ENCODE data around the gene SH3BP2. TPM values are rescaled to one million over a fixed set of nuclear protein-coding genes. Genes with fewer than 3 reads are reported as not detected.

Gene SH3BP2
- total and polyA plus RNA-seq, 10 of the 15 experiments (the other 5 are each of a cell fraction or from before 2014, with no cell fraction given): 1.1 to 61.8 (median 23.9) TPM

DNA sequence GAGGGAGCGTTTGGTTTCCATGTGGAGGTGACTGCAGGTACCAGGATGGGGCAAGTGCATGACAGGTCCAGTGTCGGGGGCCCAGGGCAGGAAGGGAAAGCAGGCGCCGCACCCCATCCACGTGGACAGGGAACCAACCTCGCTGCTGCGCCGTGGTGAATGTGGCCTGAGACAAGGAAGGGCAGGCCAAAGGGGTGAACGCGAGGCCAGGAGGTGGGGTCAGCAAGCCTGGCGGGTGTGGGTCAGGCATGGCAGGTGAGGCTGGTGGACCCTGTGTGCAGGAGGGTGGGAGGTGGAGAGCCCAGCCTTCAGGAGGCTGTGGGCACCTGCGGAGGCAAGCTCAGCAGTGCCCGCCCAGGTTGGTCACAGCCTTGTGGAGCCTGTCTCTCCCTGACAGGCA, 14.7 kb downstream of the SH3BP2 start (continued):
- TF ChIP-seq, protein P1, sequence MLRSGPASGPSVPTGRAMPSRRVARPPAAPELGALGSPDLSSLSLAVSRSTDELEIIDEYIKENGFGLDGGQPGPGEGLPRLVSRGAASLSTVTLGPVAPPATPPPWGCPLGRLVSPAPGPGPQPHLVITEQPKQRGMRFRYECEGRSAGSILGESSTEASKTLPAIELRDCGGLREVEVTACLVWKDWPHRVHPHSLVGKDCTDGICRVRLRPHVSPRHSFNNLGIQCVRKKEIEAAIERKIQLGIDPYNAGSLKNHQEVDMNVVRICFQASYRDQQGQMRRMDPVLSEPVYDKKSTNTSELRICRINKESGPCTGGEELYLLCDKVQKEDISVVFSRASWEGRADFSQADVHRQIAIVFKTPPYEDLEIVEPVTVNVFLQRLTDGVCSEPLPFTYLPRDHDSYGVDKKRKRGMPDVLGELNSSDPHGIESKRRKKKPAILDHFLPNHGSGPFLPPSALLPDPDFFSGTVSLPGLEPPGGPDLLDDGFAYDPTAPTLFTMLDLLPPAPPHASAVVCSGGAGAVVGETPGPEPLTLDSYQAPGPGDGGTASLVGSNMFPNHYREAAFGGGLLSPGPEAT (IDR thresholded peaks at IDR 0.05; ENCODE audit: low read depth): no peak
- TF ChIP-seq, protein P2, sequence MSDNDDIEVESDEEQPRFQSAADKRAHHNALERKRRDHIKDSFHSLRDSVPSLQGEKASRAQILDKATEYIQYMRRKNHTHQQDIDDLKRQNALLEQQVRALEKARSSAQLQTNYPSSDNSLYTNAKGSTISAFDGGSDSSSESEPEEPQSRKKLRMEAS (IDR thresholded peaks at IDR 0.05; ENCODE audit: low read depth, low read length): no peak
- TF ChIP-seq SPI1 (IDR thresholded peaks at IDR 0.05; ENCODE audit: borderline replicate concordance, insufficient read depth, low read depth, low read length) (no peak), RB1 (IDR thresholded peaks at IDR 0.05; ENCODE audit: borderline replicate concordance) (no peak), RAD21 (IDR thresholded peaks at IDR 0.05; ENCODE audit: insufficient read depth, low read depth, low read length) (no peak)

DNA sequence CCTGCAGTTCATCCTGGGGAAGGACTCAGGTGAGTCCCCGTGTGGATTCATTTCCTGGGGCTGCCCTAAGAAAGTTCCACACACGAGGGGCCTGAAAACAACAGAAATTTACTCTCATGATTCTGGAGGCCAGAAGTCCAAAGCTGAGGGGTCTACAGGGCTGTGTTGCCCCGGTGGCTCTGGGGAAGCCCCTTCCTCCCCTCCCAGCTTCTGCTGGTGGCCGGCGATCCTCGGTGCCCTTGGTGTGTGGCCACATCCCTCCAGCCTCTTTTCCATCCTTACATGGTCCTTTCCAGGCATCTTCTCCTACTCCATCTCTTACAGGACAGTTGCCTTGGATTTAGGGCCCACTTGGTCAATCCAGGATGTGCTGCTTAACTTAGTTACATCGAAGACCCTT, 15.1 kb downstream of the SH3BP2 start:
- Histone ChIP-seq H4K20me1 (ENCODE audit: control insufficient read depth, insufficient read depth) (no peaks in the 10 kb centered on the region), H3K4me3 (no peak overlapping the region), H3K36me3 (ENCODE audit: control insufficient read depth in 2 of 2, insufficient read depth in 2 of 2, low read length in 1 of 2) (no peaks in the 10 kb centered on the region; a peak in 1 of 4 replicates), H3K27ac (ENCODE audit: control insufficient read depth, insufficient read depth) (no peak overlapping the region), H3K9ac (ENCODE audit: control insufficient read depth, insufficient read depth, low read length) (no peak overlapping the region), H3K4me2 (ENCODE audit: control insufficient read depth, insufficient read depth) (no peak overlapping the region), H3K27me3 (replicated peaks in 1 of 2; ENCODE audit: control insufficient read depth in 2 of 2, insufficient read depth in 2 of 2, low read length in 1 of 2) (no peaks in the 10 kb centered on the region), H3K9me3 (replicated peaks; ENCODE audit: control insufficient read depth, insufficient read depth, low read length) (no peaks in the 10 kb centered on the region), H2AFZ (ENCODE audit: control insufficient read depth, low read depth, low read length) (no peak overlapping the region), H3K79me2 (ENCODE audit: control insufficient read depth, insufficient read depth, low read length) (peaks cover 21% of the 10 kb centered on the region), H3K4me1 (ENCODE audit: control insufficient read depth, insufficient read depth, low read length) (peaks cover 38% of the 10 kb centered on the region)
- SMC1A ChIA-PET (ENCODE audit: uncharacterized antibody, unreplicated experiment): no interaction called here
- FAIRE-seq (no peak), DNase-seq (ENCODE audit: low read depth, low spot score) (no peak), ATAC-seq (no peak)
- 75% methylated on average over 7 of the region's 7 CpGs for WGBS (ENCODE audit: insufficient coverage, insufficient replicate concordance, low lambda C conversion rate, missing lambda C conversion rate)
- intact Hi-C loops (cut with micrococcal nuclease; ENCODE audit: unreplicated experiment) (no loop called here), in situ Hi-C loops (cut with MboI) (no loop called here)
- POLR2A ChIA-PET: no interaction called here
- CTCF ChIA-PET: no interaction called here
- BruUV-seq (replicated peaks): no TSS peak
- RAD21 ChIA-PET (ENCODE audit: unreplicated experiment): no interaction called here
- TF ChIP-seq, protein P3, sequence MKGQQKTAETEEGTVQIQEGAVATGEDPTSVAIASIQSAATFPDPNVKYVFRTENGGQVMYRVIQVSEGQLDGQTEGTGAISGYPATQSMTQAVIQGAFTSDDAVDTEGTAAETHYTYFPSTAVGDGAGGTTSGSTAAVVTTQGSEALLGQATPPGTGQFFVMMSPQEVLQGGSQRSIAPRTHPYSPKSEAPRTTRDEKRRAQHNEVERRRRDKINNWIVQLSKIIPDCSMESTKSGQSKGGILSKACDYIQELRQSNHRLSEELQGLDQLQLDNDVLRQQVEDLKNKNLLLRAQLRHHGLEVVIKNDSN (IDR thresholded peaks at IDR 0.05; ENCODE audit: borderline replicate concordance, extremely low read length, insufficient read depth, low read depth, low read length): no peak
- TF ChIP-seq, protein P4, sequence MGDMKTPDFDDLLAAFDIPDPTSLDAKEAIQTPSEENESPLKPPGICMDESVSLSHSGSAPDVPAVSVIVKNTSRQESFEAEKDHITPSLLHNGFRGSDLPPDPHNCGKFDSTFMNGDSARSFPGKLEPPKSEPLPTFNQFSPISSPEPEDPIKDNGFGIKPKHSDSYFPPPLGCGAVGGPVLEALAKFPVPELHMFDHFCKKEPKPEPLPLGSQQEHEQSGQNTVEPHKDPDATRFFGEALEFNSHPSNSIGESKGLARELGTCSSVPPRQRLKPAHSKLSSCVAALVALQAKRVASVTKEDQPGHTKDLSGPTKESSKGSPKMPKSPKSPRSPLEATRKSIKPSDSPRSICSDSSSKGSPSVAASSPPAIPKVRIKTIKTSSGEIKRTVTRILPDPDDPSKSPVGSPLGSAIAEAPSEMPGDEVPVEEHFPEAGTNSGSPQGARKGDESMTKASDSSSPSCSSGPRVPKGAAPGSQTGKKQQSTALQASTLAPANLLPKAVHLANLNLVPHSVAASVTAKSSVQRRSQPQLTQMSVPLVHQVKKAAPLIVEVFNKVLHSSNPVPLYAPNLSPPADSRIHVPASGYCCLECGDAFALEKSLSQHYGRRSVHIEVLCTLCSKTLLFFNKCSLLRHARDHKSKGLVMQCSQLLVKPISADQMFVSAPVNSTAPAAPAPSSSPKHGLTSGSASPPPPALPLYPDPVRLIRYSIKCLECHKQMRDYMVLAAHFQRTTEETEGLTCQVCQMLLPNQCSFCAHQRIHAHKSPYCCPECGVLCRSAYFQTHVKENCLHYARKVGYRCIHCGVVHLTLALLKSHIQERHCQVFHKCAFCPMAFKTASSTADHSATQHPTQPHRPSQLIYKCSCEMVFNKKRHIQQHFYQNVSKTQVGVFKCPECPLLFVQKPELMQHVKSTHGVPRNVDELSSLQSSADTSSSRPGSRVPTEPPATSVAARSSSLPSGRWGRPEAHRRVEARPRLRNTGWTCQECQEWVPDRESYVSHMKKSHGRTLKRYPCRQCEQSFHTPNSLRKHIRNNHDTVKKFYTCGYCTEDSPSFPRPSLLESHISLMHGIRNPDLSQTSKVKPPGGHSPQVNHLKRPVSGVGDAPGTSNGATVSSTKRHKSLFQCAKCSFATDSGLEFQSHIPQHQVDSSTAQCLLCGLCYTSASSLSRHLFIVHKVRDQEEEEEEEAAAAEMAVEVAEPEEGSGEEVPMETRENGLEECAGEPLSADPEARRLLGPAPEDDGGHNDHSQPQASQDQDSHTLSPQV (IDR thresholded peaks at IDR 0.05): no peak
- TF ChIP-seq, protein P5, sequence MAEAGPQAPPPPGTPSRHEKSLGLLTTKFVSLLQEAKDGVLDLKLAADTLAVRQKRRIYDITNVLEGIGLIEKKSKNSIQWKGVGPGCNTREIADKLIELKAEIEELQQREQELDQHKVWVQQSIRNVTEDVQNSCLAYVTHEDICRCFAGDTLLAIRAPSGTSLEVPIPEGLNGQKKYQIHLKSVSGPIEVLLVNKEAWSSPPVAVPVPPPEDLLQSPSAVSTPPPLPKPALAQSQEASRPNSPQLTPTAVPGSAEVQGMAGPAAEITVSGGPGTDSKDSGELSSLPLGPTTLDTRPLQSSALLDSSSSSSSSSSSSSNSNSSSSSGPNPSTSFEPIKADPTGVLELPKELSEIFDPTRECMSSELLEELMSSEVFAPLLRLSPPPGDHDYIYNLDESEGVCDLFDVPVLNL (IDR thresholded peaks at IDR 0.05; ENCODE audit: low read depth, low read length): no peak
- TF ChIP-seq, protein P6, sequence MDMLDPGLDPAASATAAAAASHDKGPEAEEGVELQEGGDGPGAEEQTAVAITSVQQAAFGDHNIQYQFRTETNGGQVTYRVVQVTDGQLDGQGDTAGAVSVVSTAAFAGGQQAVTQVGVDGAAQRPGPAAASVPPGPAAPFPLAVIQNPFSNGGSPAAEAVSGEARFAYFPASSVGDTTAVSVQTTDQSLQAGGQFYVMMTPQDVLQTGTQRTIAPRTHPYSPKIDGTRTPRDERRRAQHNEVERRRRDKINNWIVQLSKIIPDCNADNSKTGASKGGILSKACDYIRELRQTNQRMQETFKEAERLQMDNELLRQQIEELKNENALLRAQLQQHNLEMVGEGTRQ (IDR thresholded peaks at IDR 0.05; ENCODE audit: borderline replicate concordance, low read depth, low read length): no peak
- no peak for TF ChIP-seq NFYA (IDR thresholded peaks at IDR 0.05; ENCODE audit: borderline replicate concordance, low read depth, low read length)
